Forelimb muscle (tissue), 1 donor: ENCODE data around the gene LBHD2. TPM values are rescaled to one million over a fixed set of nuclear protein-coding genes. Genes with fewer than 3 reads are reported as not detected.

Source experiments
- DNase-seq: peaks from one replicate; pipeline ENCODE4 v3.0.0-alpha.2; 2013; ENCODE audit warnings: low read depth
- polyA plus RNA-seq: library from polyadenylated mRNA; unstranded; fragments of 120-200 nt; gene quantifications from one replicate; pipeline ENCODE4 v1.2.1, GENCODE V29; 2013; ENCODE audit not compliant: insufficient read length

LBHD2 gene
- polyA plus RNA-seq, 1 donor: not detected

- no peak for DNase-seq
Measured at GRCh38 chr14:103090481-103091020, 6.5 kb downstream of the LBHD2 start.

- no peak for DNase-seq
Measured at GRCh38 chr14:103091041-103091882, 7.3 kb downstream of the LBHD2 start.

GRCh38 chr14:103091883-103092222 lies 7.8 kb downstream of the LBHD2 start:
- no peak for DNase-seq

GRCh38 chr14:103093856-103094405 lies 9.9 kb downstream of the LBHD2 start:
- DNase-seq: no peak

GRCh38 chr14:103094406-103095209 lies 10.6 kb downstream of the LBHD2 start, which contains the start of gene EXOC3L4:
Gene EXOC3L4, plus strand, starts transcription at chr14:103094725. Its CDS starts 5,495 bp downstream, at chr14:103100220.
- DNase-seq: no peak

- DNase-seq: no peak
Measured at GRCh38 chr14:103095210-103095778, 11.3 kb downstream of the LBHD2 start.

GRCh38 chr14:103096387-103096786 lies 12.4 kb downstream of the LBHD2 start:
- DNase-seq: no peak

- DNase-seq: no peak
Measured at GRCh38 chr14:103097244-103097993, 13.4 kb downstream of the LBHD2 start.

GRCh38 chr14:103097994-103098957 lies 14.3 kb downstream of the LBHD2 start:
- DNase-seq: no peak

- DNase-seq: no peak
Measured at GRCh38 chr14:103099081-103099732, 15.2 kb downstream of the LBHD2 start.

- no peak for DNase-seq
Measured at GRCh38 chr14:103099733-103100280, 15.8 kb downstream of the LBHD2 start.

GRCh38 chr14:103100281-103101121 lies 16.5 kb downstream of the LBHD2 start:
- DNase-seq: no peak

GRCh38 chr14:103101257-103101962 lies 17.4 kb downstream of the LBHD2 start:
- no peak for DNase-seq

- no peak for DNase-seq
Measured at GRCh38 chr14:103101963-103102688, 18.1 kb downstream of the LBHD2 start.

GRCh38 chr14:103102689-103103260 lies 18.8 kb downstream of the LBHD2 start:
- DNase-seq: no peak
